ENCODE measurements around the gene NUDT11.
A peak's percentile ranks its signal among the peaks of the same experiment; 100 is the strongest.
"Not testable (repeated sequence)": the region's sequence is repeated elsewhere in the genome, so short reads cannot be mapped to it uniquely, and the experiment has no call there.

The NUDT11 gene

GRCh38 chrX:51496501-51497291, at the start of gene NUDT11:
Gene NUDT11 (minus strand): TSS chrX:51496592. CDS start chrX:51496444, 148 bp downstream.
- H3K4me3 ChIP-seq (ENCODE audit: control insufficient read depth, low read depth, low read length) = peak within 1 kb of the TSS; percentile 48
- DNase-seq (ENCODE audit: low read depth) = no peak
- no peak for TF ChIP-seq CTCF (IDR thresholded peaks at IDR 0.05; ENCODE audit: control insufficient read depth, insufficient read depth, low read depth, low read length, missing control alignments)

- TF ChIP-seq CTCF (IDR thresholded peaks at IDR 0.05; ENCODE audit: control insufficient read depth, insufficient read depth, low read depth, low read length, missing control alignments) = no peak
- DNase-seq (ENCODE audit: low read depth) = no peak
- H3K4me3 ChIP-seq (ENCODE audit: control insufficient read depth, low read depth, low read length) = no peak overlapping the region
Observed at GRCh38 chrX:51520393-51520792, 24.0 kb upstream of the NUDT11 start.

GRCh38 chrX:51519131-51519530, 22.7 kb upstream of the NUDT11 start:
- DNase-seq (ENCODE audit: low read depth); H3K4me3 ChIP-seq (ENCODE audit: control insufficient read depth, low read depth, low read length): not testable (repeated sequence)

GRCh38 chrX:51507551-51507950, 11.2 kb upstream of the NUDT11 start:
- no peak for TF ChIP-seq CTCF (IDR thresholded peaks at IDR 0.05; ENCODE audit: control insufficient read depth, insufficient read depth, low read depth, low read length, missing control alignments)
- DNase-seq (ENCODE audit: low read depth) = no peak
- H3K4me3 ChIP-seq (ENCODE audit: control insufficient read depth, low read depth, low read length) = no peak overlapping the region

GRCh38 chrX:51495701-51496488, 497 bp downstream of the NUDT11 start:
- H3K4me3 ChIP-seq (ENCODE audit: control insufficient read depth, low read depth, low read length) = peak overlapping the region; percentile 48
- DNase-seq (ENCODE audit: low read depth) = not testable (repeated sequence)

GRCh38 chrX:51494409-51494808, 2.0 kb downstream of the NUDT11 start:
- no peak overlapping the region for H3K4me3 ChIP-seq (ENCODE audit: control insufficient read depth, low read depth, low read length)
- no peak for DNase-seq (ENCODE audit: low read depth)
- TF ChIP-seq CTCF (IDR thresholded peaks at IDR 0.05; ENCODE audit: control insufficient read depth, insufficient read depth, low read depth, low read length, missing control alignments) = peak; percentile 22

GRCh38 chrX:51487960-51488267, 8.5 kb downstream of the NUDT11 start:
- no peak for TF ChIP-seq CTCF (IDR thresholded peaks at IDR 0.05; ENCODE audit: control insufficient read depth, insufficient read depth, low read depth, low read length, missing control alignments)
- no peak for DNase-seq (ENCODE audit: low read depth)

More at GRCh38 chrX:51487960-51488267, 8.5 kb downstream of the NUDT11 start:
- no peak overlapping the region for H3K4me3 ChIP-seq (ENCODE audit: control insufficient read depth, low read depth, low read length)
